IgD-negative memory B cell (primary cell): ENCODE data around the gene PTCD3. TPM values are rescaled to one million over a fixed set of nuclear protein-coding genes. Genes with fewer than 3 reads are reported as not detected.

Experiments used
- polyA plus RNA-seq: library from polyadenylated mRNA; unstranded; fragments of 300-500 nt; fragmentation: Illumina TruSeq; gene quantifications from one replicate; pipeline ENCODE4 v1.2.3, GENCODE V29; 2021

PTCD3 gene
- polyA plus RNA-seq, 1 donor from 2014 or later, result 47.9 TPM

Other genes starting within 250 kb of the PTCD3 start
- 38.2 TPM for gene ST3GAL5, start 217.2 kb upstream of the PTCD3 start, polyA plus RNA-seq
- gene POLR1A, start 349 bp upstream of the PTCD3 start, polyA plus RNA-seq, result 2.7 TPM
- 53.7 TPM for gene IMMT, start 89.2 kb downstream of the PTCD3 start, polyA plus RNA-seq
- 36.9 TPM for gene MRPL35, start 93.2 kb downstream of the PTCD3 start, polyA plus RNA-seq
- gene REEP1, start 231.4 kb downstream of the PTCD3 start, polyA plus RNA-seq, result not detected